Loucy (cell line): Measurements from ENCODE around the gene KDM4B.

ENCODE experiments used
- CTCF ChIP-seq: fragments of 200-600 bp; sonication (generic); conservative IDR thresholded peaks from 2 replicates; pipeline ENCODE4 v1.5.1; 2014; ENCODE audit warnings: mild to moderate bottlenecking, antibody characterized with exemption, low read length
- EZH2phosphoT487 ChIP-seq: fragments of 200-600 bp; IDR thresholded peaks from 2 replicates; pipeline ENCODE4 v1.6.1; 2018; ENCODE audit warnings: antibody characterized with exemption, mild to moderate bottlenecking, moderate library complexity, borderline replicate concordance

GRCh38 chr19:5006821-5007220 lies 37.9 kb downstream of the KDM4B start:
- TF ChIP-seq CTCF: no peak
- TF ChIP-seq EZH2phosphoT487: no peak
